ENCODE results near the gene TIMM44. TPM values are rescaled to one million over a fixed set of nuclear protein-coding genes. Genes with fewer than 3 reads are reported as not detected.

The TIMM44 gene
- total RNA-seq, 1 donor from 2014 or later = 43.7 TPM

DNA sequence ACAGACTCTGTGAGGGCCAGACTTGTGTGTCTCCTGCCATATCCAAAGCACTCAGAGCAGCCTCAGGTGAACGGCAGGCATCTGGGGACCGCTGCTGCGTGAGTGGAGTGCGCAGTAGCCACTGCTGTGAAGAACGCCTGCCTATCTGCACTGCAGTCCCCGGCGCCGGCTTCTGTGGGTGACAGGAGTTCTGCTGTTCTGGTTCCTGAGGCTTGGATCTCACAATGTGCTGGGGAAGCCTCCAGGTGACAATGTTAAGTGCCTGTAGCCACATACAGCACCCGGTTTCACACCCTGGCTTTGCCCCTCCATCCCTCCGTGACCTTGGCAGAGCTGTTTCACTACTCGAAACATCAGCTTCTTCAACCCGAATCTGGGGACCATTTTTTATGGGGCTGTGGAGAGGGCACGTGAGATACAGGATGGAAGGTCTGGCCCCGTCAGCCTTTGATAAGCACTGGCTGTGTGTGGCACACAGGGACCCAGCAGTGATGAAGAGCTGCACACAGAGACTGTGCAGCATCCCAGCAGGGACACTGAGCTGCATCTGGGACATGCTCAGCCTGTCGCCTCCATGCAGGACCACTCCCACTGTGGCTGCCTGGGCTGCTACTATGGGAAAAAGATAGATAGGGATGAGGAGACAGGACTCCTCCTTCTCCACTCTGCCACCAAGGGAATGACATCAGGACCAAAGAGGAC is 33.7 kb upstream of the TIMM44 start:
- no peak overlapping the region for H2AFZ ChIP-seq (replicated peaks)
- H3K9ac ChIP-seq = no peak overlapping the region
- no peak overlapping the region for H3K4me2 ChIP-seq
- no peaks in the 10 kb centered on the region for H3K9me3 ChIP-seq (ENCODE audit: low read depth)
- peaks cover 9% of the 10 kb centered on the region for H3K79me2 ChIP-seq (ENCODE audit: low read depth)
- H3K4me3 Mint-ChIP-seq = no peak overlapping the region
- peaks cover 9% of the 10 kb centered on the region for H3F3A ChIP-seq (ENCODE audit: low read depth)
- no peak overlapping the region for H3K4me3 ChIP-seq
- no peaks in the 10 kb centered on the region for H3K4me1 ChIP-seq
- H3K27me3 ChIP-seq = no peaks in the 10 kb centered on the region
- peaks cover 21% of the 10 kb centered on the region for H3K36me3 Mint-ChIP-seq
- no peak for DNase-seq (ENCODE audit: low spot score)
- H3K36me3 ChIP-seq = no peaks in the 10 kb centered on the region
- TF ChIP-seq EZH2 (IDR thresholded peaks at IDR 0.05) = no peak
- TF ChIP-seq, protein P1, sequence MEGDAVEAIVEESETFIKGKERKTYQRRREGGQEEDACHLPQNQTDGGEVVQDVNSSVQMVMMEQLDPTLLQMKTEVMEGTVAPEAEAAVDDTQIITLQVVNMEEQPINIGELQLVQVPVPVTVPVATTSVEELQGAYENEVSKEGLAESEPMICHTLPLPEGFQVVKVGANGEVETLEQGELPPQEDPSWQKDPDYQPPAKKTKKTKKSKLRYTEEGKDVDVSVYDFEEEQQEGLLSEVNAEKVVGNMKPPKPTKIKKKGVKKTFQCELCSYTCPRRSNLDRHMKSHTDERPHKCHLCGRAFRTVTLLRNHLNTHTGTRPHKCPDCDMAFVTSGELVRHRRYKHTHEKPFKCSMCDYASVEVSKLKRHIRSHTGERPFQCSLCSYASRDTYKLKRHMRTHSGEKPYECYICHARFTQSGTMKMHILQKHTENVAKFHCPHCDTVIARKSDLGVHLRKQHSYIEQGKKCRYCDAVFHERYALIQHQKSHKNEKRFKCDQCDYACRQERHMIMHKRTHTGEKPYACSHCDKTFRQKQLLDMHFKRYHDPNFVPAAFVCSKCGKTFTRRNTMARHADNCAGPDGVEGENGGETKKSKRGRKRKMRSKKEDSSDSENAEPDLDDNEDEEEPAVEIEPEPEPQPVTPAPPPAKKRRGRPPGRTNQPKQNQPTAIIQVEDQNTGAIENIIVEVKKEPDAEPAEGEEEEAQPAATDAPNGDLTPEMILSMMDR (IDR thresholded peaks at IDR 0.05) = no peak
- TF ChIP-seq EZH2phosphoT487 (IDR thresholded peaks at IDR 0.05) = no peak
- H4K20me1 ChIP-seq (ENCODE audit: low read depth) = peaks cover 75% of the 10 kb centered on the region
- H3K27ac ChIP-seq = no peak overlapping the region
- no peaks in the 10 kb centered on the region for H3K9me3 Mint-ChIP-seq
- no peaks in the 10 kb centered on the region for H3K4me1 Mint-ChIP-seq
- H3K27ac Mint-ChIP-seq = no peak overlapping the region
- peaks cover 4% of the 10 kb centered on the region for H3K27me3 Mint-ChIP-seq (ENCODE audit: insufficient read depth, low read depth)

DNA sequence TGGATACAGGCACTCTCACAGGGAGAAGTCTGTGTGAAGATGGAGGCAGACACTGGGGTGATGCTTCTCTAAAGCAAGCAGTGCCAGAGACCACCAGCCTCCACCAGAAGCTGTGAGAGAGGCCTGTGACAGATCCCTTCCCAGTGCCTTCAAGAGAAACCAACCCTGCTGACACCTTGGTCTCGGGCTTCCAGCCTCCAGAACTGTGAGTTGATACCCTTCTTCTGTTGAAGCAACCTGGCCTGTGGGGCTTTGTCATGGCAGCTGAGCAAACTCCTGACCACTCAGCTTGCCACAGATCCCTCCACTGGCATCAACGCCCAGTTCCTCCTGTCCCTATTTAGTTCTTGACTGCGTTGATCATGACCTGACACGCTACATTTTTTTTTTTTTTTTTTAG is 33.0 kb upstream of the TIMM44 start:
- H3K9me3 Mint-ChIP-seq = no peaks in the 10 kb centered on the region
- peaks cover 4% of the 10 kb centered on the region for H3K27me3 Mint-ChIP-seq (ENCODE audit: insufficient read depth, low read depth)
- no peaks in the 10 kb centered on the region for H3K4me1 Mint-ChIP-seq
- TF ChIP-seq EZH2phosphoT487 (IDR thresholded peaks at IDR 0.05) (no peak), EZH2 (IDR thresholded peaks at IDR 0.05) (no peak)
- TF ChIP-seq, protein P1 (IDR thresholded peaks at IDR 0.05) = no peak
- no peak overlapping the region for H3K4me2 ChIP-seq
- H3F3A ChIP-seq (ENCODE audit: low read depth) = peaks cover 9% of the 10 kb centered on the region
- H2AFZ ChIP-seq (replicated peaks) = no peak overlapping the region
- no peaks in the 10 kb centered on the region for H3K4me1 ChIP-seq
- no peaks in the 10 kb centered on the region for H3K27me3 ChIP-seq
- no peak overlapping the region for H3K4me3 ChIP-seq
- no peak overlapping the region for H3K4me3 Mint-ChIP-seq
- peaks cover 20% of the 10 kb centered on the region for H3K36me3 Mint-ChIP-seq
- no peaks in the 10 kb centered on the region for H3K36me3 ChIP-seq
- DNase-seq (ENCODE audit: low spot score) = no peak
- H3K9ac ChIP-seq = no peak overlapping the region
- H3K27ac Mint-ChIP-seq = no peak overlapping the region
- H4K20me1 ChIP-seq (ENCODE audit: low read depth) = peaks cover 75% of the 10 kb centered on the region
- H3K9me3 ChIP-seq (ENCODE audit: low read depth) = no peaks in the 10 kb centered on the region
- H3K27ac ChIP-seq = no peak overlapping the region
- peaks cover 9% of the 10 kb centered on the region for H3K79me2 ChIP-seq (ENCODE audit: low read depth)

DNA sequence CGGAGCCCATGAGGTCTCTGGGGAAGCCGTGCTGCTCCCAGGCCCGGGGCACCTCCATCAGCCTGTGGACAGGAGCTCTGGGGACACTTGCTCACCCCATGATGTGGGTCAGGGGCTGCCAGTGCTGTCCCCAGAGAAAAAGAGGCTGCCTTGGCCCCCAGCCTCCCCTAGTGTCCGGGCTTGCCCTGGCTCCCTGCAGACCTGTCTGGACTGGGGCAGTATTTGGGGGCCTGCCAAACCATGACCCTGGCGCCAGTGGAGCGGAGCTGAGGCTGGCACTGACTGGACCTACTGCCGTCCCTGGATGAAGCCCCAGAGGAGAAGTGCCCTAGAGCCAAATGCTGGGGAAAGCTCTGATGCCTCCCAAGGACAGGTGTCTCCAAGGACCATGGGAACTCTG is 31.6 kb upstream of the TIMM44 start:
- Histone ChIP-seq H3K9me3 (ENCODE audit: low read depth) (no peaks in the 10 kb centered on the region), H3K9ac (no peak overlapping the region), H3K27me3 (no peaks in the 10 kb centered on the region), H3K27ac (no peak overlapping the region), H3F3A (ENCODE audit: low read depth) (peaks cover 14% of the 10 kb centered on the region), H3K4me1 (no peaks in the 10 kb centered on the region), H3K79me2 (ENCODE audit: low read depth) (peaks cover 16% of the 10 kb centered on the region), H3K4me3 (no peak overlapping the region), H3K4me2 (no peak overlapping the region), H3K36me3 (no peaks in the 10 kb centered on the region), H2AFZ (replicated peaks) (no peak overlapping the region), H4K20me1 (ENCODE audit: low read depth) (peaks cover 75% of the 10 kb centered on the region)
- H3K4me1 Mint-ChIP-seq = no peaks in the 10 kb centered on the region
- peaks cover 17% of the 10 kb centered on the region for H3K36me3 Mint-ChIP-seq
- peaks cover 3% of the 10 kb centered on the region for H3K27me3 Mint-ChIP-seq (ENCODE audit: insufficient read depth, low read depth)
- no peaks in the 10 kb centered on the region for H3K9me3 Mint-ChIP-seq
- no peak overlapping the region for H3K27ac Mint-ChIP-seq
- H3K4me3 Mint-ChIP-seq = no peak overlapping the region
- TF ChIP-seq EZH2phosphoT487 (IDR thresholded peaks at IDR 0.05) = no peak
- TF ChIP-seq, protein P1 (IDR thresholded peaks at IDR 0.05) = no peak
- no peak for DNase-seq (ENCODE audit: low spot score)
